GM12864 (cell line): Measurements from ENCODE around the gene ZNF341.

Source experiments
- DNase-seq: peaks from one replicate; pipeline ENCODE4 v3.0.0-alpha.2; 2011; ENCODE audit warnings: low read depth
- H3K4me3 ChIP-seq: 2 replicates; pipeline ENCODE4 v1.5.1; 2011; ENCODE audit warnings: mild to moderate bottlenecking, low read depth, low read length, control low read depth
- TF ChIP-seq, protein P1 (sequence below): IDR thresholded peaks from 2 replicates; pipeline ENCODE4 v1.5.1; 2011; ENCODE audit warnings: low read depth, mild to moderate bottlenecking, moderate library complexity, low read length, control low read depth, inconsistent platforms; ENCODE audit errors: missing control alignments

Gene ZNF341

GRCh38 chr20:33703498-33704137 lies 28.2 kb upstream of the ZNF341 start:
- no peak for DNase-seq

GRCh38 chr20:33704197-33704924 lies 27.4 kb upstream of the ZNF341 start:
- no peak for DNase-seq
- TF ChIP-seq, protein P1, sequence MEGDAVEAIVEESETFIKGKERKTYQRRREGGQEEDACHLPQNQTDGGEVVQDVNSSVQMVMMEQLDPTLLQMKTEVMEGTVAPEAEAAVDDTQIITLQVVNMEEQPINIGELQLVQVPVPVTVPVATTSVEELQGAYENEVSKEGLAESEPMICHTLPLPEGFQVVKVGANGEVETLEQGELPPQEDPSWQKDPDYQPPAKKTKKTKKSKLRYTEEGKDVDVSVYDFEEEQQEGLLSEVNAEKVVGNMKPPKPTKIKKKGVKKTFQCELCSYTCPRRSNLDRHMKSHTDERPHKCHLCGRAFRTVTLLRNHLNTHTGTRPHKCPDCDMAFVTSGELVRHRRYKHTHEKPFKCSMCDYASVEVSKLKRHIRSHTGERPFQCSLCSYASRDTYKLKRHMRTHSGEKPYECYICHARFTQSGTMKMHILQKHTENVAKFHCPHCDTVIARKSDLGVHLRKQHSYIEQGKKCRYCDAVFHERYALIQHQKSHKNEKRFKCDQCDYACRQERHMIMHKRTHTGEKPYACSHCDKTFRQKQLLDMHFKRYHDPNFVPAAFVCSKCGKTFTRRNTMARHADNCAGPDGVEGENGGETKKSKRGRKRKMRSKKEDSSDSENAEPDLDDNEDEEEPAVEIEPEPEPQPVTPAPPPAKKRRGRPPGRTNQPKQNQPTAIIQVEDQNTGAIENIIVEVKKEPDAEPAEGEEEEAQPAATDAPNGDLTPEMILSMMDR: no peak
- H3K4me3 ChIP-seq: no peak overlapping the region

More at GRCh38 chr20:33703498-33704137, 28.2 kb upstream of the ZNF341 start:
- TF ChIP-seq, protein P1: no peak
- H3K4me3 ChIP-seq: no peak overlapping the region

DNA sequence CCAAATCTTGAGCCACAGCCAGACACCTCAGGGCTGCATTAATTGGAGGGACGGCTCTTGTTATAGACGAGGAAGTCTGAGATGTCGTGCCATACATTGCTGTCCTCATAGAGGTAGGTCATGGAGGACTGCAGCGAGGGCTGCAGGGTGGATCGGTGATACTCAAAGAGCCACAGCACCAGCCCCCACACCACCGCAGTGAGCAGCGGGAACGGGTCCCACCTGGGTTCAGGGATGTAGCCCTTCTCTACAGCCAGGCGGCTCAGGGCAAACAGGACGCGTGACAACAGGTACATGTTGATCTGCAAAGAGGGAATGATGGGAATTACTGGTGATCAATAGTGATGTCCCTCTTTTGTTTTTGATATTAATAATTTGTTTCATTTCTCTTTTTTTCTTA lies 24.1 kb upstream of the ZNF341 start:
- TF ChIP-seq, protein P1: no peak
- DNase-seq: no peak

GRCh38 chr20:33709398-33709797 lies 22.4 kb upstream of the ZNF341 start:
- no peak overlapping the region for H3K4me3 ChIP-seq
- TF ChIP-seq, protein P1: no peak
- DNase-seq: no peak

More for the DNA sequence above, 24.1 kb upstream of the ZNF341 start:
- no peak overlapping the region for H3K4me3 ChIP-seq

DNA sequence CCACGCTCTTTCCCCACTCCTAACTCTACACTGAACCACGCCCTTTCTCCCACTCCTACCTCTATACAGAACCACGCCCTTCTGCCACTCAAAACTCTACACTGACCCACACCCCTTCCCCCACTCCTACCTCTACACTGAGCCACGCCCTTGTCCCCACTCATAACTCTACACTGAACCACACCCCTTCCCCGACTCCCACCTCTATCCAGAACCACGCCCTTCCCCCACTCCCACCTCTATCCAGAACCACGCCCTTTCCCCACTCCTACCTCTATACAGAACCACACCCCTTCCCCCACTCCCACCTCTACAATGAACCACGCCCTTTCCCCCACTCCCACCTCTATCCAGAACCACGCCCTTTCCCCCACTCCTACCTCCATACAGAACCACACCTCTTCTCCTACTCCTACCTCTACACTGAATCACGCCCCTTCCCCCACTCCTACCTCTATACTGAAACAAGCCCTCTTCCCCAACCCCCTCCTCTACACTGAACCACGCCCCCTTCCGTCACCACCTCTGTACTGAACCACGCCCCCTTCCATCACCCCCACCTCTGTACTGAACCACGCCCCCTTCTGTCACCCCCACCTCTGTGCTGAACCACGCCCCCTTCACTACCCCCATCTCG lies 21.8 kb upstream of the ZNF341 start:
- H3K4me3 ChIP-seq: no peak overlapping the region
- TF ChIP-seq, protein P1: no peak
- DNase-seq: no peak

DNA sequence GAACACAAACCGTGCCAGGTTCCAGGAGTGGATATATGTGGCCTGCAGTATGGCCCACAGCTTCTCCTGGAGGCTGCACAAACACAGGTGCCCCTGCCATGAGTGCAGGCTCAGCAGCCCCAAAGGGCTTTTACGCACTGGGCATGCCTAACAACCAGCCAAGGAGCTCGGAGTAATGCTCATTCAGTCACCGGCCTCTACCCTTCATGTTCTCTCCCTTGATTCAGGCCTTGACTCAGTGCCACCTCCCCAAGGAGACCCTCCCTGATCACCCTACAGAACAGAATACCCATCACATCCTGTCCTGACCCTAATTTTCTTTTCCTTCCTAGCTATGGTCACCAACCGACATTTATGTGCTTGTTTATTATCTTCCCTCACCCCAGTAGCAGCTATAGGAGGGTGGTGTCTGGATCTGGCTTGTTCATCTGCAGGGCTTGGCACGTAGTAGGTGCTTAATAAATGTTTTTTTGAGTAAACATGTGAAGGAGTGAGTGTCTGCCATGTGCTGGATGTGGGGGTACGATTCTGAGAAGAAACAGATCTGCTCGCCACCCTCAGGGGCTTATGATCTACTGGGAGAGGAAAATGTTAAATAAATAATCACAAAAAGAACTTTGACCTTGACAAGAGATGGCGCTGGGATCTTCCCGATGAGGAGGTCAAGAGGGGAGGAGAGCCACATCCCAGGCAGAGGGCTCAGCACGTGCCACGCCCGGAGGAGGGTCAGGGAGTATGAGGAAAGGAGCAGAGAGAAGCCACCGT lies 20.9 kb upstream of the ZNF341 start:
- TF ChIP-seq, protein P1: no peak
- no peak overlapping the region for H3K4me3 ChIP-seq
- DNase-seq: no peak
